ENCODE results near the gene TEX22.

Gene TEX22

DNA sequence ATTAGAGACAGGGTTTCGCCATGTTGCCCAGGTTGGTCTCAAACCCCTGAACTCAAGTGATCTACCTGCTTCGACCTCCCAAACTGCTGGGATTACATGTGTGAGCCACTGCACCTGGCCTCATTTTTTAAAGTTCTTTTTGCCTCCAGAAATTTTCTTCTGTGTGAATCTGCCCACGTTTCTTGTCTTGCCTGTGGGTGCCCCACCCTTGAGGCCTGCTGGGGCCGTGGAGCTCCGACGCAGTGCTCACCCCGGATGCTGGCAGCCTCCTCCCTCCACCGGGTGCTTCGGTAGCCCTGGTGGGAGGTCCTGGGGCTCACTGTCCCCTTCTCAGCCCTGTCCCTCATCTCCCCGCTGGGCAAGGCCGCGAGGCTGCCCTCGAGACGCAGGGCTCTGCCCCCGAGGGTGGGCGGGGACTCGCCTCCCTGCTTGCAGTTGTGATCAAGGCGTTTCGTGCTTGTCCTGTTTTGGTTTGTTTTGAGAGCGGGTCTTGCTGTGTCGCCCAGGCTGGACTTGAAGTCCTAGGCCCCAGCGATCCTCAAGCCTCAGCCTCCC is 56.8 kb downstream of the TEX22 start:
- H3K36me3 ChIP-seq (ENCODE audit: control insufficient read depth, insufficient read depth, low read length) = peaks cover 83% of the 10 kb centered on the region
- no peak overlapping the region for H3K9ac ChIP-seq (ENCODE audit: low read depth, low read length)

GRCh38 chr14:105455766-105456660 is 57.7 kb downstream of the TEX22 start:
- H3K36me3 ChIP-seq (ENCODE audit: control insufficient read depth, insufficient read depth, low read length) = peaks cover 83% of the 10 kb centered on the region

More for the DNA sequence above, 56.8 kb downstream of the TEX22 start:
- H3K4me3 ChIP-seq (ENCODE audit: low read depth, low read length) = no peak overlapping the region
- no peaks in the 10 kb centered on the region for H3K4me1 ChIP-seq (ENCODE audit: control insufficient read depth, insufficient read depth, low read length)
- H3K27me3 ChIP-seq (ENCODE audit: control insufficient read depth, insufficient read depth, low read length) = no peaks in the 10 kb centered on the region
- no peaks in the 10 kb centered on the region for H3K9me3 ChIP-seq (ENCODE audit: control insufficient read depth, insufficient read depth, low read length)
- no peak overlapping the region for H3K27ac ChIP-seq (ENCODE audit: low read depth, low read length)

GRCh38 chr14:105456736-105457617 is 58.6 kb downstream of the TEX22 start:
- H3K36me3 ChIP-seq (ENCODE audit: control insufficient read depth, insufficient read depth, low read length) = peaks cover 83% of the 10 kb centered on the region
- no peak overlapping the region for H3K4me3 ChIP-seq (ENCODE audit: low read depth, low read length)
- H3K27me3 ChIP-seq (ENCODE audit: control insufficient read depth, insufficient read depth, low read length) = no peaks in the 10 kb centered on the region
- H3K27ac ChIP-seq (ENCODE audit: low read depth, low read length) = no peak overlapping the region
- H3K4me1 ChIP-seq (ENCODE audit: control insufficient read depth, insufficient read depth, low read length) = no peaks in the 10 kb centered on the region
- no peak overlapping the region for H3K9ac ChIP-seq (ENCODE audit: low read depth, low read length)
- H3K9me3 ChIP-seq (ENCODE audit: control insufficient read depth, insufficient read depth, low read length) = no peaks in the 10 kb centered on the region

More at GRCh38 chr14:105455766-105456660, 57.7 kb downstream of the TEX22 start:
- Histone ChIP-seq H3K9ac (ENCODE audit: low read depth, low read length) (no peak overlapping the region), H3K4me1 (ENCODE audit: control insufficient read depth, insufficient read depth, low read length) (no peaks in the 10 kb centered on the region), H3K4me3 (ENCODE audit: low read depth, low read length) (no peak overlapping the region), H3K9me3 (ENCODE audit: control insufficient read depth, insufficient read depth, low read length) (no peaks in the 10 kb centered on the region), H3K27ac (ENCODE audit: low read depth, low read length) (no peak overlapping the region), H3K27me3 (ENCODE audit: control insufficient read depth, insufficient read depth, low read length) (no peaks in the 10 kb centered on the region)

- Histone ChIP-seq H3K9ac (ENCODE audit: low read depth, low read length) (no peak overlapping the region), H3K4me1 (ENCODE audit: control insufficient read depth, insufficient read depth, low read length) (no peaks in the 10 kb centered on the region), H3K36me3 (ENCODE audit: control insufficient read depth, insufficient read depth, low read length) (peaks cover 80% of the 10 kb centered on the region), H3K4me3 (ENCODE audit: low read depth, low read length) (no peak overlapping the region), H3K27me3 (ENCODE audit: control insufficient read depth, insufficient read depth, low read length) (no peaks in the 10 kb centered on the region), H3K9me3 (ENCODE audit: control insufficient read depth, insufficient read depth, low read length) (no peaks in the 10 kb centered on the region), H3K27ac (ENCODE audit: low read depth, low read length) (no peak overlapping the region)
Measured at GRCh38 chr14:105458010-105458409, 59.7 kb downstream of the TEX22 start.

DNA sequence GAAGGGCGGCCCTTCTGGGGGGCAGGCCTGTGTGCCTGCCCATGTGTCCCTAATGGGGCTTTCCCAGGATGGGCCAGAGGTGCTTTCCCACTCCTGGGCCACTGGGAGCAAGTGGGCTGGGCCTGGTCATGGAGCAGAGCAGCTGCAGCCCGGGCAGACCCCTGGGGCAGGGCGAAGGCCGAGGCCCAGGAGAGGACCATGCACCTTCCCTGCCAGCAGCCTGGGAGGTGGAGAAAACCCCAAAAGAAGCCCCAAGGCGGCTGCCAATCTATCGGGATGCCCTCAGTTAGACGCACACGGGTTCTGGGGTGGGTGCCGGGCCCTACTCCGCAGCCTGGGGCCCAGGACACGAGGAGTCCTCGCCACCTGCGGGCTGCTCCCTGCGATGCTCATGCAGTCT is 60.2 kb downstream of the TEX22 start:
- no peak overlapping the region for H3K9ac ChIP-seq (ENCODE audit: low read depth, low read length)
- H3K36me3 ChIP-seq (ENCODE audit: control insufficient read depth, insufficient read depth, low read length) = peaks cover 80% of the 10 kb centered on the region
- no peaks in the 10 kb centered on the region for H3K4me1 ChIP-seq (ENCODE audit: control insufficient read depth, insufficient read depth, low read length)

DNA sequence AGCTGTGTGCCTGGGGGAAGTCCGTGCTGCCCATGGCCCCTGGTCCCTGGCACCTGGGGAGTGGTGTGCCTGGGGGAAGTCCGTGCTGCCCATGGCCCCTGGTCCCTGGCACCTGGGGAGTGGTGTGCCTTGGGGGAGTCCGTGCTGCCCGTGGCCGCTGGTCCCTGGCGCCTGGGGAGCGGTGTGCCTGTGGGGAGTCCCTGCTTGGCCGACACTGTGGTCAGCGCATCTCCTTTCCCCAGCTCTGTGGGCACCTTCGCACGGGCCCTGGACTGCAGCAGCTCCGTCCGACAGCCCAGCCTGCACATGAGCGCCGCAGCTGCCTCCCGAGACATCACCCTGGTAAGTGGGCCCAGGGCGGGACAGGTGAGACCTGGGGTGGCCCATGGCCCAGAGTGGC is 61.8 kb downstream of the TEX22 start:
- H3K36me3 ChIP-seq (ENCODE audit: control insufficient read depth, insufficient read depth, low read length) = peaks cover 80% of the 10 kb centered on the region
- H3K4me1 ChIP-seq (ENCODE audit: control insufficient read depth, insufficient read depth, low read length) = 0 out of 2 replicates have a peak, but pooled peaks cover 1% of the 10 kb centered on the region
- no peak overlapping the region for H3K9ac ChIP-seq (ENCODE audit: low read depth, low read length)
- H3K27ac ChIP-seq (ENCODE audit: low read depth, low read length) = no peak overlapping the region
- no peaks in the 10 kb centered on the region for H3K9me3 ChIP-seq (ENCODE audit: control insufficient read depth, insufficient read depth, low read length)
- no peaks in the 10 kb centered on the region for H3K27me3 ChIP-seq (ENCODE audit: control insufficient read depth, insufficient read depth, low read length)
- no peak overlapping the region for H3K4me3 ChIP-seq (ENCODE audit: low read depth, low read length)

More for the DNA sequence above, 60.2 kb downstream of the TEX22 start:
- Histone ChIP-seq H3K27ac (ENCODE audit: low read depth, low read length) (no peak overlapping the region), H3K27me3 (ENCODE audit: control insufficient read depth, insufficient read depth, low read length) (no peaks in the 10 kb centered on the region), H3K4me3 (ENCODE audit: low read depth, low read length) (no peak overlapping the region), H3K9me3 (ENCODE audit: control insufficient read depth, insufficient read depth, low read length) (no peaks in the 10 kb centered on the region)

- Histone ChIP-seq H3K9me3 (ENCODE audit: control insufficient read depth, insufficient read depth, low read length) (no peaks in the 10 kb centered on the region), H3K36me3 (ENCODE audit: control insufficient read depth, insufficient read depth, low read length) (peaks cover 79% of the 10 kb centered on the region), H3K27ac (ENCODE audit: low read depth, low read length) (no peak overlapping the region)
Measured at GRCh38 chr14:105460616-105461015, 62.3 kb downstream of the TEX22 start.

DNA sequence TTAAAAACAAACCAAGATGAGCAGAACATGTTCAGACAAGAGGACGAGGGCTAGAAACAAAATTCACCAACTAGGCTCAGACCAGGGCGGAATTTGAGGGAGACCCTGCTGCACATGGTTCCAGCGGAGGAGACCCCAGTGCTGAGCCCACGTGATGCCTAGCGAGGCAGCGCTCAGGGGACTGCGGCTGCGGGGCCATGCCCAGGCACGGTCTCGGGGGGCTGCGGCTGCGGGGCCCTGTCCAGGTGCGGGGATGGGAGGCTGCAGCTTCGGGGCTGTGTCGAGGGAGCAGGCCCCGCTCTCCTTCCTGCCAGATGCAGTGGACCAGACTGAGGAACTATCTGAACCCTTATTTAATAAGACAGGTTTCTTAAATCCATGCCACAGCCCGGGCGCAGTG is 63.6 kb downstream of the TEX22 start:
- Histone ChIP-seq H3K4me3 (ENCODE audit: low read depth, low read length) (no peak overlapping the region), H3K9me3 (ENCODE audit: control insufficient read depth, insufficient read depth, low read length) (no peaks in the 10 kb centered on the region), H3K27me3 (ENCODE audit: control insufficient read depth, insufficient read depth, low read length) (no peaks in the 10 kb centered on the region), H3K4me1 (ENCODE audit: control insufficient read depth, insufficient read depth, low read length) (0 out of 2 replicates have a peak, but pooled peaks cover 4% of the 10 kb centered on the region), H3K36me3 (ENCODE audit: control insufficient read depth, insufficient read depth, low read length) (peaks cover 79% of the 10 kb centered on the region), H3K9ac (ENCODE audit: low read depth, low read length) (no peak overlapping the region), H3K27ac (ENCODE audit: low read depth, low read length) (no peak overlapping the region)

More at GRCh38 chr14:105460616-105461015, 62.3 kb downstream of the TEX22 start:
- no peak overlapping the region for H3K9ac ChIP-seq (ENCODE audit: low read depth, low read length)
- H3K27me3 ChIP-seq (ENCODE audit: control insufficient read depth, insufficient read depth, low read length) = no peaks in the 10 kb centered on the region
- H3K4me1 ChIP-seq (ENCODE audit: control insufficient read depth, insufficient read depth, low read length) = 0 out of 2 replicates have a peak, but pooled peaks cover 4% of the 10 kb centered on the region
- no peak overlapping the region for H3K4me3 ChIP-seq (ENCODE audit: low read depth, low read length)

All from HUES48 (cell line).